Progenitor cell of endocrine pancreas (in vitro differentiated cells): ENCODE results near the gene INPP5D. TPM values are rescaled to one million over a fixed set of nuclear protein-coding genes. Genes with fewer than 3 reads are reported as not detected.

Source experiments
- DNase-seq: peaks from one replicate; pipeline ENCODE4 v3.0.0; 2021; ENCODE audit warnings: low spot score; ENCODE audit not compliant: unreplicated experiment
- H3K27ac Mint-ChIP-seq: 2 replicates; pipeline ENCODE4 v1.8.0; 2021; ENCODE audit warnings: mild to moderate bottlenecking, moderate library complexity, mixed read lengths
- H3K27me3 Mint-ChIP-seq: 2 replicates; pipeline ENCODE4 v1.8.0; 2021; ENCODE audit warnings: mixed read lengths
- H3K36me3 Mint-ChIP-seq: 2 replicates; pipeline ENCODE4 v1.8.0; 2022; ENCODE audit warnings: mixed read lengths; ENCODE audit not compliant: insufficient read depth
- H3K4me1 Mint-ChIP-seq: 2 replicates; pipeline ENCODE4 v1.8.0; 2021; ENCODE audit warnings: low read depth, mixed read lengths
- H3K4me3 Mint-ChIP-seq: 2 replicates; pipeline ENCODE4 v1.8.0; 2021; ENCODE audit warnings: low read depth, mild to moderate bottlenecking, moderate library complexity, mixed read lengths
- H3K9me3 Mint-ChIP-seq: 2 replicates; pipeline ENCODE4 v1.8.0; 2021; ENCODE audit warnings: low read depth, mixed read lengths
- total RNA-seq: library from RNA; stranded (reverse); gene quantifications from 2 replicates; pipeline ENCODE4 v1.2.1, GENCODE V29; 2021
- TF ChIP-seq, protein P1 (sequence below): fragments of 200-600 bp; sonication (generic); IDR thresholded peaks from one replicate; pipeline ENCODE4 v1.5.0; 2021; ENCODE audit warnings: antibody characterized with exemption, mild to moderate bottlenecking; ENCODE audit not compliant: unreplicated experiment

The INPP5D gene
- total RNA-seq, 1 donor from 2014 or later = 5.3 TPM

DNA sequence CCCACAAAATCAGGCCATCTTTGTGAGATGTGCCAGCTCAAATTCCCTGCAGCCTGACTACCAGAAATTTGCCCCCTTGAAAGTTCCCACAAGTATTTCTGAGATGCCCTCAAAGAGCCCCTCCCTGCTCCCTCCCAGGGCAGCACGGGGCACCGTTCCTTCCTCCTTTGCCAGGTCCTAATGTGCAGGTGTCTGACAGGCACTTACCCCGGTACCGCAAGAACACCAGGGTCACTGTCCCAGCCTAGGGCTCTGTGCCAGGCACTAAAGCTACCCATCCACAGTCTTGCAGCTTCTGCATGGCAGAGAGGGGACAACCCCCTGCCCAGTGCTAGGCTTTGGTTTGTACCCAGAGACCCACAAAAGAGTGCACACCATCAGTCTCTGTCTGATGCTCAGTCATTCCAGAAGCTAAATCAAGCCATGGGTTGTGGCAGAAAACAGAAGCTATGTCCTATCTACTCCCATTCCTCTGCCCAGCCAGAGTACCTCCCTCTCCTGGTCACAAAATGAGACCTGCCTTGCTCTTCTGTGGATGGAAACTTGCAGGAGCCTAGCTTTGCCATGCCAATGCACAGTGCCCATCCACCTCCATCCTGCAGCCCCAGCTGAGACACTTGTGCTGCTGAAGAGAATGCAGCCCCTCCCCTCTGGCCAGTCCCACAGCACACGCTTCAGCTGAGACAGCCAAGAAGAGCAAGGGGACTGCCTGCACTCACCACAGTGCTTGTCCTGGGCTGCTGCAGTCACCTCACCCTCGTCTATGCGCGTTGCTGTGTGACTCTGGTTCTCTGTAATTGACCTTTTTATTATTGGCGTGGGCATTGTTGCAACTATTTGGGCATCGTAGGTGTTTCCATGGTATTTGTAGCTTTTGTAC lies 48.7 kb downstream of the INPP5D start:
- Mint-ChIP-seq H3K27me3 (peaks cover 18% of the 10 kb centered on the region), H3K4me3 (no peak overlapping the region), H3K9me3 (no peaks in the 10 kb centered on the region), H3K27ac (no peak overlapping the region), H3K4me1 (peaks cover 4% of the 10 kb centered on the region), H3K36me3 (no peaks in the 10 kb centered on the region)
- no peak for DNase-seq
- TF ChIP-seq, protein P1, sequence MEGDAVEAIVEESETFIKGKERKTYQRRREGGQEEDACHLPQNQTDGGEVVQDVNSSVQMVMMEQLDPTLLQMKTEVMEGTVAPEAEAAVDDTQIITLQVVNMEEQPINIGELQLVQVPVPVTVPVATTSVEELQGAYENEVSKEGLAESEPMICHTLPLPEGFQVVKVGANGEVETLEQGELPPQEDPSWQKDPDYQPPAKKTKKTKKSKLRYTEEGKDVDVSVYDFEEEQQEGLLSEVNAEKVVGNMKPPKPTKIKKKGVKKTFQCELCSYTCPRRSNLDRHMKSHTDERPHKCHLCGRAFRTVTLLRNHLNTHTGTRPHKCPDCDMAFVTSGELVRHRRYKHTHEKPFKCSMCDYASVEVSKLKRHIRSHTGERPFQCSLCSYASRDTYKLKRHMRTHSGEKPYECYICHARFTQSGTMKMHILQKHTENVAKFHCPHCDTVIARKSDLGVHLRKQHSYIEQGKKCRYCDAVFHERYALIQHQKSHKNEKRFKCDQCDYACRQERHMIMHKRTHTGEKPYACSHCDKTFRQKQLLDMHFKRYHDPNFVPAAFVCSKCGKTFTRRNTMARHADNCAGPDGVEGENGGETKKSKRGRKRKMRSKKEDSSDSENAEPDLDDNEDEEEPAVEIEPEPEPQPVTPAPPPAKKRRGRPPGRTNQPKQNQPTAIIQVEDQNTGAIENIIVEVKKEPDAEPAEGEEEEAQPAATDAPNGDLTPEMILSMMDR = no peak

DNA sequence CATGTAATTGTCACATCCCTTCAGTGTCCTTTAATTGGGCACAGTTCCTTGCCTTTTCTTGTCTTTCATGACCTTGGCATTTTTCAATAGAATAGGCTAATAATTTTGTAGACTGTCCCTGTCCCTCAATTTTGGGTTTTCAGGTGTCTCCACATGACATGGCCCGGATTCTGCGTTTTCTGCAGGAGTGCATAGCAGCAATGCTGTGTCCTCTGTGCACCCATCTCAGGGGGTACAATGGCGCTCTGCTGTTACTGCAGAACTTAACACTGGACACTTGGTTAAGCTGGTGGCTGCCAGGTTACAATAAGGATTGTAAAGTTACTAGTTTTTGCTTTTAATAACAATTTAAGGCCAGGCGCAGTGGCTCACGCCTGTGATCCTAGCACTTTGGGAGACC lies 51.3 kb downstream of the INPP5D start:
- Mint-ChIP-seq H3K27me3 (peaks cover 21% of the 10 kb centered on the region), H3K36me3 (no peaks in the 10 kb centered on the region), H3K27ac (peak overlapping the region; percentile 69), H3K4me1 (peaks cover 4% of the 10 kb centered on the region), H3K4me3 (no peak overlapping the region), H3K9me3 (no peaks in the 10 kb centered on the region)
- DNase-seq = no peak
- TF ChIP-seq, protein P1 = no peak

DNA sequence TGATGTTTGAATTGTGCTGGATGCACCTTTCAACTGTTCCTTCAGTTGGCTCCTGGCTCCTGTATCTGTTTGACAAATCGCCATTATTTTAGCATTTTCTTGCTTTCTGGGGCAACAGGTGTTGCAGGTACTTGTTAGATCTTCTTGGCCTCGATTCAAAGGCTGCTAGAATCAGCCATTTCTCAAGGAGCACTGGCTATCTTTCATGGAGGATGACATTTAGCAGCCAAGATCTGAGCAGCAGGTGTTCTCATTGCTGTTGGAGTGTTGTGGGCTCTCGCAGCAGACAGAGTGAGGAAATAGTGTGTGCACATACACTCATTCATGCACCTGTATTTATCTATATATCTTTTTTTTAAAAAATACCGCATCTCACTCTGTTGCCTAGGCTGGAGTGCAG lies 52.2 kb downstream of the INPP5D start:
- TF ChIP-seq, protein P1 = no peak
- H3K9me3 Mint-ChIP-seq = no peaks in the 10 kb centered on the region
- DNase-seq = no peak

DNA sequence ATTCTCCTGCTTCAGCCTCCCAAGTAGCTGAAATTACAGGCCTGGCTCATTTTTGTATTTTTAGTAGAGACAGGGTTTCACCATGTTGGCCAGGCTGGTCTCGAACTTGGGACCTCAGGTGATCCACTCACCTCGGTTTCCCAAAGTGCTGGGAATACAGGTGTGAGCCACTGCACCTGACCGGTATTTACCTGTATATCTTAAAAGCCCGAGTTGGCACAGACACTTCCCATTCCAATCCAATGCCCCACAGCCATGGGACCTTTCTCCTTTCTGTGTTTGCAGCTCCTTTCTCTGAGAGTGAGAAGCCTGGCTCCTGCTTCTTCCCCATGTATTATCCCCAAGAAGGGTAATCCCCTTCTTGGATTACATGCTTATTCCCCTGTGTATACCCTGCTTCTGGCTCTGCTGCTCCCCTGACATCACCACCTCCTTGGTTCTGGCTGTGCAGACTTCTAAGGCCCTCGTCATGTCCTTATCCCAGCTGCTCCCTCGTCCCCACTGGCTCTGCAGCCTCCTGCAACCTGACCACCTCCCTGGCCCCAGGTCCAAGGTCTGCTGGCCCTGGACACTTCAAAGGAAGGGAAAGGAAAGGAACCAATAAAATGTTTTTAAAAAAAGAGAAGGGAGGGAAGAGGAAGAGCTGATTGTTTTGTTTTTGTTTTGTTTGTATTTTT lies 52.8 kb downstream of the INPP5D start:
- Mint-ChIP-seq H3K27ac (no peak overlapping the region), H3K36me3 (no peaks in the 10 kb centered on the region), H3K9me3 (no peaks in the 10 kb centered on the region), H3K4me1 (peaks cover 4% of the 10 kb centered on the region), H3K27me3 (peaks cover 17% of the 10 kb centered on the region), H3K4me3 (no peak overlapping the region)
- no peak for DNase-seq
- TF ChIP-seq, protein P1 = no peak

More for the DNA sequence above, 52.2 kb downstream of the INPP5D start:
- H3K4me1 Mint-ChIP-seq = peaks cover 4% of the 10 kb centered on the region
- H3K4me3 Mint-ChIP-seq = no peak overlapping the region
- no peaks in the 10 kb centered on the region for H3K36me3 Mint-ChIP-seq
- H3K27me3 Mint-ChIP-seq = peaks cover 19% of the 10 kb centered on the region
- H3K27ac Mint-ChIP-seq = no peak overlapping the region

DNA sequence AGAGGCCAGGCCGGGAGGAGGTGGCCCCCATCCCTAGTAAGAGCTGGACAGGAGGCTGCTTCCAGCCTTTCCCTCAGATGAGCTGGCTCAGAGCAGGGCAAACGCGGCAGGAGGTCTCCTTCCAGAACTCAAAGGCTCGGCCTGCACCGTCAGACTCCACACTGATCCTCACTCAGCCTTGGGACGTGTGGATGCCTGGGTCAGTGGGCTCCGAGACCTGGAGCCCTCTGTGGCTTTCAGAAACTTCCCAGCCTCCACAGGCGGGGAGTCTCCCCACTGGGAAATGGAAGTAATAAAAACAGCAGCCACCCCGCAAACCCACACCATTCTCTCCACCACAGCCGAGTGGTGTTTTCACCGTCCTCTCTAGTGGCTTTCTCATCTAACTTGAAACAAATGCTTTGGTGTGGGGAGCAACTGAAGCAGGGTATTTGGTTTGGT lies 54.3 kb downstream of the INPP5D start:
- TF ChIP-seq, protein P1 = no peak
- Mint-ChIP-seq H3K36me3 (no peaks in the 10 kb centered on the region), H3K27ac (no peak overlapping the region), H3K9me3 (no peaks in the 10 kb centered on the region), H3K4me3 (no peak overlapping the region), H3K27me3 (peaks cover 7% of the 10 kb centered on the region), H3K4me1 (peaks cover 4% of the 10 kb centered on the region)
- no peak for DNase-seq
